ENCODE data around the gene AQP6.

The AQP6 gene

DNA sequence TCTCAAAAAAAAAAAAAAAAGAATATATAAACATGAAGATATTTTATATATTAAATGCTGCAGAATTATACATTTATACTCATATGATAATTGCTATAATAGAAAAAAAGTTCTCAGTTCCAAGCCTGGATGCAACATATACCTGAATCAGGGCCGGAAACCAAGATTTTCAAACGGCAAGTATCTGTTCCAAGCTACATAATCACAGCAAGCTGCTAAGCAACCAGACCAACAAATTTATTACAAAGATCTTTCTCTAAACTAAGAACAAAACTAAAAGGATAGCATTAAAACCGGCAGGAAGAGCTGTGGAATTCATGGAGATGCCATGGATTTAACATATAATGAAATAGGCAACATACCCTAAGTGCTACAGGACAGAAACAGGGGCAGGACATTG, 45.4 kb downstream of the AQP6 start:
- Histone ChIP-seq H3K27me3 (replicated peaks; ENCODE audit: insufficient read depth, low read length) (no peaks in the 10 kb centered on the region), H3K4me2 (ENCODE audit: low read depth, low read length) (no peak overlapping the region), H3K36me3 (replicated peaks; ENCODE audit: insufficient read depth, low read length) (0 out of 2 replicates have a peak, but pooled peaks cover 9% of the 10 kb centered on the region), H3K9ac (ENCODE audit: low read length) (no peak overlapping the region), H3K79me2 (ENCODE audit: low read length) (peaks cover 97% of the 10 kb centered on the region), H3K4me1 (ENCODE audit: low read length) (no peaks in the 10 kb centered on the region), H3K9me3 (replicated peaks; ENCODE audit: insufficient read depth, low read length) (no peaks in the 10 kb centered on the region), H3K27ac (ENCODE audit: low read length) (no peak overlapping the region), H3F3A (ENCODE audit: insufficient read depth, low read length) (no peaks in the 10 kb centered on the region), H4K20me1 (ENCODE audit: insufficient read depth, low read length) (peaks cover 4% of the 10 kb centered on the region; the same call in 1 of the 2 replicates), H2AFZ (ENCODE audit: low read length) (no peak overlapping the region), H3K9me2 (replicated peaks; ENCODE audit: insufficient read depth, low read length) (no peaks in the 10 kb centered on the region), H3K4me3 (ENCODE audit: low read length) (no peak overlapping the region)
- TF ChIP-seq EZH2 (optimal IDR thresholded peaks at IDR 0.05; ENCODE audit: low read depth, low read length) (no peak), EZH2phosphoT487 (IDR thresholded peaks at IDR 0.05; ENCODE audit: low read length) (no peak)
- TF ChIP-seq, protein P1, sequence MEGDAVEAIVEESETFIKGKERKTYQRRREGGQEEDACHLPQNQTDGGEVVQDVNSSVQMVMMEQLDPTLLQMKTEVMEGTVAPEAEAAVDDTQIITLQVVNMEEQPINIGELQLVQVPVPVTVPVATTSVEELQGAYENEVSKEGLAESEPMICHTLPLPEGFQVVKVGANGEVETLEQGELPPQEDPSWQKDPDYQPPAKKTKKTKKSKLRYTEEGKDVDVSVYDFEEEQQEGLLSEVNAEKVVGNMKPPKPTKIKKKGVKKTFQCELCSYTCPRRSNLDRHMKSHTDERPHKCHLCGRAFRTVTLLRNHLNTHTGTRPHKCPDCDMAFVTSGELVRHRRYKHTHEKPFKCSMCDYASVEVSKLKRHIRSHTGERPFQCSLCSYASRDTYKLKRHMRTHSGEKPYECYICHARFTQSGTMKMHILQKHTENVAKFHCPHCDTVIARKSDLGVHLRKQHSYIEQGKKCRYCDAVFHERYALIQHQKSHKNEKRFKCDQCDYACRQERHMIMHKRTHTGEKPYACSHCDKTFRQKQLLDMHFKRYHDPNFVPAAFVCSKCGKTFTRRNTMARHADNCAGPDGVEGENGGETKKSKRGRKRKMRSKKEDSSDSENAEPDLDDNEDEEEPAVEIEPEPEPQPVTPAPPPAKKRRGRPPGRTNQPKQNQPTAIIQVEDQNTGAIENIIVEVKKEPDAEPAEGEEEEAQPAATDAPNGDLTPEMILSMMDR (IDR thresholded peaks at IDR 0.05; ENCODE audit: low read length): no peak
- no peak for DNase-seq

DNA sequence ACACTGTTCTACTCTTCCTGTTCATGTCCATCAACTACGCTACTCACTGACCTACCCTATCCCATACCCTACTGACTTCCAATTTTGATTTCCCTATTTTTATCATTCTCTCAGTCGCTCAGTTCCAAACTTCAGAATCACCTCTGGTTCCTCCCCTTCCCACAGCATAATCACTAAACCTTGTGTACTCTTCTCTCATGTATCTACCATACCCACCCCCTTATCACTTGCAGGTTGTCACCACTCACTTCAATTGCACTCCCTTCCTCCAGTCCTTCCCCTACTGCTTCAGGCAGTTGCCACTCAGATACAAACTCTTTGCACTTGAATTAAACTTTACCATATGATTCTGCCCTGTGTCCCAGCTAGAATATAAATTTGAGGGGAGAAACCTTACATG, 46.2 kb downstream of the AQP6 start:
- Histone ChIP-seq H2AFZ (ENCODE audit: low read length) (no peak overlapping the region), H3K9me2 (replicated peaks; ENCODE audit: insufficient read depth, low read length) (no peaks in the 10 kb centered on the region), H3K27ac (ENCODE audit: low read length) (no peak overlapping the region), H3F3A (ENCODE audit: insufficient read depth, low read length) (no peaks in the 10 kb centered on the region), H3K79me2 (ENCODE audit: low read length) (peaks cover 97% of the 10 kb centered on the region), H3K27me3 (replicated peaks; ENCODE audit: insufficient read depth, low read length) (no peaks in the 10 kb centered on the region), H3K36me3 (replicated peaks; ENCODE audit: insufficient read depth, low read length) (0 out of 2 replicates have a peak, but pooled peaks cover 5% of the 10 kb centered on the region), H3K4me1 (ENCODE audit: low read length) (no peaks in the 10 kb centered on the region), H4K20me1 (ENCODE audit: insufficient read depth, low read length) (peaks cover 4% of the 10 kb centered on the region; the same call in 1 of the 2 replicates), H3K9ac (ENCODE audit: low read length) (no peak overlapping the region), H3K4me2 (ENCODE audit: low read depth, low read length) (no peak overlapping the region), H3K4me3 (ENCODE audit: low read length) (no peak overlapping the region), H3K9me3 (replicated peaks; ENCODE audit: insufficient read depth, low read length) (no peaks in the 10 kb centered on the region)
- no peak for TF ChIP-seq EZH2phosphoT487 (IDR thresholded peaks at IDR 0.05; ENCODE audit: low read length)
- no peak for TF ChIP-seq EZH2 (optimal IDR thresholded peaks at IDR 0.05; ENCODE audit: low read depth, low read length)
- TF ChIP-seq, protein P1 (IDR thresholded peaks at IDR 0.05; ENCODE audit: low read length): no peak
- DNase-seq: no peak

DNA sequence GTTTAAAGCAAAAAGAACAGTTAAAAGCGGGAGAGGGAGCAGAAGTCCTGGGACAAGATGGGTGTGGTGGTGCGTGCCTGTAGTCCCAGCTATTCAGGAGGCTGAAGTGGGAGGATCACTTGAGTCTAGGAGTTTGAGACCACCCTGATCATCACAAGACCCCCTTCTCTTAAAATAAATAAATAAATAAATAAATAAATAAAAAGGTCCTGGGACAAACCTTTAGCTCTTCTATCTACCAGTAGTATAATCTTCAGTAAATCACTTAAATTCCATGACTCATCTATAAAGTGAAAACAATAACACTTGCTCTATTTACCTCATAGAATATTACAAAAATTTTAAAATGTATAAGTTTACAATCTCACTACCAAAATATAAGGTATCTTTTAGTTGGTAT, 46.8 kb downstream of the AQP6 start:
- no peaks in the 10 kb centered on the region for H3F3A ChIP-seq (ENCODE audit: insufficient read depth, low read length)
- no peaks in the 10 kb centered on the region for H3K27me3 ChIP-seq (replicated peaks; ENCODE audit: insufficient read depth, low read length)
- H3K36me3 ChIP-seq (replicated peaks; ENCODE audit: insufficient read depth, low read length): 0 out of 2 replicates have a peak, but pooled peaks cover 5% of the 10 kb centered on the region
- no peak overlapping the region for H3K9ac ChIP-seq (ENCODE audit: low read length)
- H3K9me2 ChIP-seq (replicated peaks; ENCODE audit: insufficient read depth, low read length): no peaks in the 10 kb centered on the region
- H3K9me3 ChIP-seq (replicated peaks; ENCODE audit: insufficient read depth, low read length): no peaks in the 10 kb centered on the region
- H3K4me3 ChIP-seq (ENCODE audit: low read length): no peak overlapping the region
- H3K4me1 ChIP-seq (ENCODE audit: low read length): no peaks in the 10 kb centered on the region
- no peak overlapping the region for H2AFZ ChIP-seq (ENCODE audit: low read length)
- TF ChIP-seq, protein P1 (IDR thresholded peaks at IDR 0.05; ENCODE audit: low read length): no peak
- TF ChIP-seq EZH2phosphoT487 (IDR thresholded peaks at IDR 0.05; ENCODE audit: low read length) (no peak), EZH2 (optimal IDR thresholded peaks at IDR 0.05; ENCODE audit: low read depth, low read length) (no peak)
- H3K79me2 ChIP-seq (ENCODE audit: low read length): peaks cover 97% of the 10 kb centered on the region
- H3K4me2 ChIP-seq (ENCODE audit: low read depth, low read length): no peak overlapping the region
- no peak for DNase-seq
- no peak overlapping the region for H3K27ac ChIP-seq (ENCODE audit: low read length)
- H4K20me1 ChIP-seq (ENCODE audit: insufficient read depth, low read length): peaks cover 4% of the 10 kb centered on the region; the same call in 1 of the 2 replicates
